Ascending aorta (tissue), 2 donors: ENCODE results near the gene IFNGR2. TPM values are rescaled to one million over a fixed set of nuclear protein-coding genes. Genes with fewer than 3 reads are reported as not detected.
"Not testable (repeated sequence)": the region's sequence is repeated elsewhere in the genome, so short reads cannot be mapped to it uniquely, and the experiment has no call there.

Source experiments
- DNase-seq, 2 donors: peaks; one replicate each; pipeline ENCODE4 v3.0.0-alpha.2; 2019; ENCODE audit warnings: low spot score in 2 of 2
- H3K27ac ChIP-seq, 2 donors: fragments of 200-600 bp; sonication (generic); one replicate each; pipeline ENCODE4 v1.5.1; 2016 to 2017; ENCODE audit warnings: mild to moderate bottlenecking in 1 of 2
- H3K27me3 ChIP-seq: fragments of 200-600 bp; sonication (generic); one replicate; pipeline ENCODE4 v1.5.1; 2017
- H3K36me3 ChIP-seq, 2 donors: fragments of 200-600 bp; sonication (generic); one replicate each; pipeline ENCODE4 v1.5.1; 2016
- H3K4me1 ChIP-seq, 2 donors: fragments of 200-600 bp; sonication (generic); one replicate each; pipeline ENCODE4 v1.5.1; 2016 to 2017; ENCODE audit warnings: mild to moderate bottlenecking in 1 of 2
- H3K4me3 ChIP-seq, 2 donors: fragments of 200-600 bp; sonication (generic); one replicate each; pipeline ENCODE4 v1.5.1; 2016 to 2017; ENCODE audit warnings: mild to moderate bottlenecking in 1 of 2
- H3K9me3 ChIP-seq, 2 donors: fragments of 200-600 bp; sonication (generic); one replicate each; pipeline ENCODE4 v1.5.1; 2016
- CTCF ChIP-seq, 3 experiments: fragments of 200-600 bp in 2 of 3; fragments of 450-650 bp in 1 of 3; sonication (generic) in 2 of 3; IDR thresholded peaks; one replicate each; pipeline ENCODE4 v1.5.1; 2016 to 2019; ENCODE audit warnings: antibody characterized with exemption in 3 of 3, mild to moderate bottlenecking in 1 of 3, moderate library complexity in 1 of 3
- intact Hi-C: fragments of 100-400 bp; cut with DNase I; formaldehyde crosslinking; loops from one replicate; pipeline ENCODE4 v1.15.1; 2023
- total RNA-seq: library from RNA; depleted of rRNA; stranded (reverse); fragments of >200 nt; gene quantifications from one replicate; pipeline ENCODE4 v1.1.0, GENCODE V29; 2016

The IFNGR2 gene
- total RNA-seq, 1 donor from 2014 or later: 46.4 TPM

DNA sequence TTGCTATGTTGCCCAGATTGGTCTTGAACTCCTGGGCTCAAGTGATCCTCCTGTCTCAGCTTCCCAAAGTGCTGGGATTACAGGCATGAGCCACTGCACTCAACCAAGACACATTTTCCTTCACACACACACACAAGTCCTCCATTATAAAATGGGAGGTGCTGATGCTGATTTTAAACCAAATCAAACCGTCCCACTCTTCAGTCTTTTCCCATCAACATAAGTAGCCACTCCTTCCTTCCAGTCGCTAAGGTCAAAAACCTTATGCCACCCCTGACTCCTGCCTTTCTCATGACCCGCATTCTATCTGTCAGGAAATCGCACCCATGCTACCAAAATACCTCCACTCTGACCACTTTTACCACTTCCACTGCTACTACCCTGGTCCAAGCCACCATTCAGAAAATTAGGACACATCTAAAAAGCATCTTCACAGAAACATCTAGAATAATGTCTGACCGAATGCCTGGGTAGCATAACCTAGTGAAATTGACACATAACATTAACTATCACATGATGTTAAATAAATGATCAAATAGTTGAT lies 28.0 kb upstream of the IFNGR2 start:
- Histone ChIP-seq H3K36me3 (no peaks in the 10 kb centered on the region), H3K9me3 (no peaks in the 10 kb centered on the region), H3K4me1 (peaks cover 4 to 13% of the 10 kb centered on the region in 2 donors), H3K4me3 (no peak overlapping the region), H3K27me3 (no peaks in the 10 kb centered on the region), H3K27ac (no peak overlapping the region)
- no peak for TF ChIP-seq CTCF (IDR thresholded peaks at IDR 0.05)
- no peak for DNase-seq
- intact Hi-C loops: loop anchor here (2.0 to 5.0 kb wide), 2 partner anchors 14 to 173 kb away; no protein-coding TSS in a partner anchor

DNA sequence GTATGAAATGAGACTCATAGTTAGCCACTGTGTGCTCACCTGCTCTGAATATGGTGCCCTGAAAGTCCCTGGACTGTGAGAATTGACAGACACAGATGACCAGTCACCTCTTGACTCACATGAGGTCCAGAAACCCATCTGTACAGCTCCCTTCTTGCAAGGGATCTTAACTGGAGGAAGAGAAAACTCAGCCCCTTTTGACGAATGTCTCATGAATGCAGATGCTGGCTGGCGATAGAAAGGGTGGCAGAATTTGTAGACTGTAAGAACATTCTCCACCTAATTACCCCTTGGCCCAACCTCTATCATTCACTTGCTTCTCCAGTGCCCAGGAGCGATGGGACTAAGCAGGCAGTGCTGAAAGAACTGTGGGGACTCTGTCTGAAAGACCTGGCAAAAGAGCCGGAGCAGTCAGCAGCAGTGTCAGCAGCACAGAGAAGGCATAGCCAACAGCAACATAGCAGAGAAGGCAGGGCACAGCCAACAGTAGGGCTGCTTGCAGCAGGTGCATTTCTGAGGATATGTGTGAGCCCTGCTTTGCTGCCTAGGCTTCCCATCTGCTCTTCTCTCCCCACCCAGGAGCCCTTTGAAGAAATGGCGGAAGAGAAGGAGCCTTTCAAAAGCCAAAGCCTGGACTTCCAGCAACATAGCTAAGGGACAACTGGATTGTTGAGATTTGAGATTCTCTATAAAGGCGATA lies 25.8 kb upstream of the IFNGR2 start:
- H3K4me3 ChIP-seq: no peak overlapping the region
- DNase-seq: no peak
- no peaks in the 10 kb centered on the region for H3K9me3 ChIP-seq
- no peak overlapping the region for H3K27ac ChIP-seq
- no peaks in the 10 kb centered on the region for H3K27me3 ChIP-seq
- no peaks in the 10 kb centered on the region for H3K36me3 ChIP-seq
- intact Hi-C loops: loop anchor here (2.0 to 5.0 kb wide), 2 partner anchors 53 to 175 kb away; partner anchors contain the start of gene IFNAR1
- H3K4me1 ChIP-seq: peaks cover 6 to 19% of the 10 kb centered on the region in 2 donors
- no peak for TF ChIP-seq CTCF (IDR thresholded peaks at IDR 0.05)

GRCh38 chr21:33378081-33378480 lies 25.1 kb upstream of the IFNGR2 start:
- intact Hi-C loops: loop anchor here (5.0 kb wide), 1 partner anchor 176 kb away; no protein-coding TSS in a partner anchor
- no peaks in the 10 kb centered on the region for H3K9me3 ChIP-seq
- H3K27me3 ChIP-seq: no peaks in the 10 kb centered on the region
- TF ChIP-seq CTCF (IDR thresholded peaks at IDR 0.05): no peak
- DNase-seq: no peak
- peaks cover 6 to 26% of the 10 kb centered on the region in 2 donors for H3K4me1 ChIP-seq
- no peak overlapping the region for H3K4me3 ChIP-seq
- no peak overlapping the region for H3K27ac ChIP-seq
- no peaks in the 10 kb centered on the region for H3K36me3 ChIP-seq

DNA sequence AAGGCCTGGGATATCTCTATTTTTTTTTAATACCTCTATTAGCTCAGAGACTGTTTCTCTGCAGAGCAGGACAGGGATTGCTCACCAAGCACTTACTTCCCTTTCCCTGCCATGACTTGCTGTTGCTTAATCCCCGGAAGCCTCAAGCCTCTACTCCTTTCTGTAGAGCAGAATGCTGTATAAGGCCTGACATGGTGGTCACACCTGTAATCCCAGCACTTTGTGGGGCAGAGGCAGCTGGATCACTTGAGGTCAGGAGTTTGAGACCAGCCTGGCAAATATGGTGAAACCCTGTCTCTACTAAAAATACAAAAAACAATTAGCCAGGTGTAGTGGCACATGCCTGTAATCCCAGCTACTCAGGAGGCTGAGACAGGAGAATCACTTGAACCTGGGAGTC lies 23.3 kb upstream of the IFNGR2 start:
- intact Hi-C loops: loop anchor here (1.0 to 5.0 kb wide), 3 partner anchors 22 to 178 kb away; no protein-coding TSS in a partner anchor
- peak overlapping the region; percentile 77 to 82 for H3K27ac ChIP-seq
- H3K4me3 ChIP-seq: not testable (repeated sequence)

GRCh38 chr21:33380483-33380998 lies 22.7 kb upstream of the IFNGR2 start:
- Histone ChIP-seq H3K4me3 (no peak overlapping the region), H3K27me3 (no peaks in the 10 kb centered on the region), H3K9me3 (no peaks in the 10 kb centered on the region), H3K36me3 (no peaks in the 10 kb centered on the region), H3K4me1 (peaks cover 6 to 27% of the 10 kb centered on the region in 2 donors), H3K27ac (peak overlapping the region; percentile 77 to 82)
- peak; percentile 91 to 98 for DNase-seq
- intact Hi-C loops: loop anchor here (1.0 to 2.0 kb wide), 2 partner anchors 22 to 54 kb away; no protein-coding TSS in a partner anchor
- no peak for TF ChIP-seq CTCF (IDR thresholded peaks at IDR 0.05)

More for the DNA sequence above, 23.3 kb upstream of the IFNGR2 start:
- not testable (repeated sequence) for H3K36me3 ChIP-seq, H3K9me3 ChIP-seq, H3K27me3 ChIP-seq
- H3K4me1 ChIP-seq: peaks cover 6 to 27% of the 10 kb centered on the region in 2 donors
- peak in 1 of 2 donors; percentile 80 for DNase-seq

GRCh38 chr21:33381381-33381780 lies 21.8 kb upstream of the IFNGR2 start:
- H3K27ac ChIP-seq, H3K4me3 ChIP-seq, H3K36me3 ChIP-seq, H3K27me3 ChIP-seq, H3K9me3 ChIP-seq, DNase-seq: not testable (repeated sequence)
- intact Hi-C loops: loop anchor here (2.0 kb wide), 1 partner anchor 53 kb away; no protein-coding TSS in a partner anchor
- peaks cover 6 to 27% of the 10 kb centered on the region in 2 donors for H3K4me1 ChIP-seq
